ENCODE results near the gene DLX2.

The DLX2 gene

DNA sequence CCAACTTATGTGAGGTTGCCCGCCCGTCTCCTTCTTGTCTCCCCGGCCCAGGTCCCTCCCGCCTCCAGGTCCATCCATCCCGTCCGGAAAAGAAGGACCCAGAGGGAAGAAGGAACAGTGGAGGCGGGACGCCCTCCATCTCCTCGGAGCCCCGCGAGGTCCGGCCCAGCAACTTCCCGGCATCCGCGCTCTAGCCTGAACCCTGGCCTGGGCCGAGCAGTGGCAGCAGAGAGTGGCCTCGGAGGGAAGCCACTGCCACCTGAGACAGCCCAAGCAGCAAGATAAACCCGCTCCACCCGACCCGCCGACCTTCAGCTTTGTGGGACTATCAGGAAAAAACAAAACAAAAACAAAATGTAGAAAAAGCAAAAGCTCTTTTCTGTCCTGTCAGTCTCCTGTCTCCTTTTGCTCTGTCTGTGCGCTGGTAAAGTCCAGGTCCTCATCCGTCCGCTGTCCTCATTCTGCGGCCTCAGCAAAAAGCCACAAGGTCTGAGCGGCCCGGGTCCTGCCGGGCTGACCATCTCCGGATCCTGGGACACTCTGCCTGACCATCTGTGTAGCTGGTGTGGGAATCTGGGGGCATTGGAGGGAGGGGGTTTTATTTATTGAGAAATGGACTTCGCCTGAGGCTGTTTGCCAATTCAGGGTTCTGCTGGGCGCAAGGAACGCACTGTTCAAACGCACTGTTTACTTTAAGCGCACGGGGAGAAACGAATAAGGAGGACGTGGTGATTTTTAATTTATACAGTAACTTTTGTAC lies 14.3 kb downstream of the DLX2 start:
- no peak overlapping the region for H3K4me3 ChIP-seq (replicated peaks in 1 of 2; ENCODE audit: low read depth in 2 of 2, low read length in 2 of 2)
- TF ChIP-seq, protein P1, sequence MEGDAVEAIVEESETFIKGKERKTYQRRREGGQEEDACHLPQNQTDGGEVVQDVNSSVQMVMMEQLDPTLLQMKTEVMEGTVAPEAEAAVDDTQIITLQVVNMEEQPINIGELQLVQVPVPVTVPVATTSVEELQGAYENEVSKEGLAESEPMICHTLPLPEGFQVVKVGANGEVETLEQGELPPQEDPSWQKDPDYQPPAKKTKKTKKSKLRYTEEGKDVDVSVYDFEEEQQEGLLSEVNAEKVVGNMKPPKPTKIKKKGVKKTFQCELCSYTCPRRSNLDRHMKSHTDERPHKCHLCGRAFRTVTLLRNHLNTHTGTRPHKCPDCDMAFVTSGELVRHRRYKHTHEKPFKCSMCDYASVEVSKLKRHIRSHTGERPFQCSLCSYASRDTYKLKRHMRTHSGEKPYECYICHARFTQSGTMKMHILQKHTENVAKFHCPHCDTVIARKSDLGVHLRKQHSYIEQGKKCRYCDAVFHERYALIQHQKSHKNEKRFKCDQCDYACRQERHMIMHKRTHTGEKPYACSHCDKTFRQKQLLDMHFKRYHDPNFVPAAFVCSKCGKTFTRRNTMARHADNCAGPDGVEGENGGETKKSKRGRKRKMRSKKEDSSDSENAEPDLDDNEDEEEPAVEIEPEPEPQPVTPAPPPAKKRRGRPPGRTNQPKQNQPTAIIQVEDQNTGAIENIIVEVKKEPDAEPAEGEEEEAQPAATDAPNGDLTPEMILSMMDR (IDR thresholded peaks at IDR 0.05; ENCODE audit: low read depth, low read length), result no peak
- no peak for DNase-seq (ENCODE audit: low read depth in 2 of 2)

DNA sequence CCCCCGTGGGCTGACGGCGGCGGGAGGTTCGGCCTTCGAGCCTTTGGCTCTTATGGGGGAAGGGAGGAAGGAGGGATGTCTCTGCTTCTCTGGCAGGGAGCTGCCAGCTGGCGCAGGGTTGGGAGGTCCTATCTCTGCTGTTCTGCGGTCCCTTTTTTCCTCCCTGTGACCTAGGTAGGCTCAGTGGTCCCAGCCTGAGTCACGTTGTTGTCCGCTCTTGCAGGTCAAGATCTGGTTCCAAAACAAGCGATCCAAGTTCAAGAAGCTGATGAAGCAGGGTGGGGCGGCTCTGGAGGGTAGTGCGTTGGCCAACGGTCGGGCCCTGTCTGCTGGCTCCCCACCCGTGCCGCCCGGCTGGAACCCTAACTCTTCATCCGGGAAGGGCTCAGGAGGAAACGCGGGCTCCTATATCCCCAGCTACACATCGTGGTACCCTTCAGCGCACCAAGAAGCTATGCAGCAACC lies 14.9 kb downstream of the DLX2 start:
- no peak overlapping the region for H3K4me3 ChIP-seq (replicated peaks in 1 of 2; ENCODE audit: low read depth in 2 of 2, low read length in 2 of 2)
- no peak for DNase-seq (ENCODE audit: low read depth in 2 of 2)
- TF ChIP-seq, protein P1 (IDR thresholded peaks at IDR 0.05; ENCODE audit: low read depth, low read length), result no peak

DNA sequence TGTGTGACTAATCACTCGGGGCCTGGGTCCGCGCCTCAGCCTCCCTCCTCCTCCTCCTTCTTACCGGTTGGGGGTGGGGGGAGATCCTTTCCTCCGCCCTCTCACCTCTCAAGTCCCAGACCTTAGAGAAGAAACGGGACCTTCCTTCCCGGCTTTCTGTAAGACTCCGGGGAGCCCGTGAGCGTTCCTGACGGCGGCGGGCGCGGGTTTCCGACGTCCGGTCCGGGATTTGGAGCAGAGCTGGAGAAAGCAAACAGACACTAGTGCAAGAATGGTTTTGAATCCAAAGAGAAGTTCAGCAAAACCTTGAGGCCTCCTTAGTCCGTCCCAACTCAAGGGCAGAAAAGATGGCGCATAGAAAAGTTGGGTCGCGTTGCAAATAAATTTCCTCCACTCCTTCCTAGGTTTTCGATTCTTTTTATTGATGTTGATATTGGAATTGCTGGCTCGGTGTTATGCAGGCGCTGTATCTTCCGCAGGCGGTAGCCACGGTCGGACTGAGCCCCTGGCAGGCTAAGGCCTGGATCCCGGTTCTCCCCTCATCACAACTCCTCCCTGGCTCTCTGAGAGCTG lies 15.4 kb downstream of the DLX2 start:
- H3K4me3 ChIP-seq (replicated peaks in 1 of 2; ENCODE audit: low read depth in 2 of 2, low read length in 2 of 2), result no peak overlapping the region
- TF ChIP-seq, protein P1 (IDR thresholded peaks at IDR 0.05; ENCODE audit: low read depth, low read length), result no peak
- DNase-seq (ENCODE audit: low read depth in 2 of 2), result no peak

DNA sequence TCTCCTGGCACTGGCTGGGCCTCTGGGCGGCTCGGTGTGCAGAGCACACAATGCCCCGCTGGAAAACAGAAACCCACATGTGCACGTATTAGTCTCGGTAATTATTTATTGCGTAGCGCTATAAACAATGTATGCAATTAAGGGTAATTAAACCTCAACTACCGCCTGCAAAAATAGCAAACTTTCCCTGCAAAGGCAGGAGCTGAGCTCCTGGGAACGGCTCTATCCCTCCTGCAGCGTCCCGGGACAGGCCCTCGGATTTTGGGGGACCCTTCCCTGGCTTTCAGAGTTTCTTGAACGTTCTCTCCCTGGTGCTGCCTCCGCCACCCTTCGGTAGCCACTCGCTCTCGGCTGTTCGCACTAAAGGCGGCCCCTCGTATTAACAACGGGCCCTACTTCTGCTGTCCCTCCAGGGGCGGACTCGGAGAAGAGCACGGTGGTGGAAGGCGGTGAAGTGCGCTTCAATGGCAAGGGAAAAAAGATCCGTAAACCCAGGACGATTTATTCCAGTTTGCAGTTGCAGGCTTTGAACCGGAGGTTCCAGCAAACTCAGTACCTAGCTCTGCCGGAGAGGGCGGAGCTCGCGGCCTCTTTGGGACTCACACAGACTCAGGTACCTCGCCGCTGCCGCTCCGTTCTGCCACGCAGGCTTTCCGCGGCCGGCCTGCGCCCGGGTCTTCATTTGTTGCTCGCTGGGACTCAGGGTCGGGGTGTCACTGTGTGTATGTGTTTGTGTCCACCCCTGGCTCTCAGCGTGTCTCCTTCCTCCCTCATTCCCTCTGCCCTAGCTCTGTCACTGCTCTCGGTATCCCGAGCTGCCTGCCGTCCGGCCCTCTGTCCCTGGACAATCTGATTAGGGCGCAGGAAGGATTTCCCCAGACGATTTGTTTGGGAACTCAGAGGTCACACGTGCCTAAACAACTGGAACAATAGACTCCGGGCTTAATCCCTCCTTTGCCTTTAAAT lies 16.2 kb downstream of the DLX2 start:
- TF ChIP-seq, protein P1 (IDR thresholded peaks at IDR 0.05; ENCODE audit: low read depth, low read length), result no peak
- DNase-seq (ENCODE audit: low read depth in 2 of 2), result no peak
- H3K4me3 ChIP-seq (replicated peaks in 1 of 2; ENCODE audit: low read depth in 2 of 2, low read length in 2 of 2), result peak overlapping the region in 1 of 2 donors; percentile 62

DNA sequence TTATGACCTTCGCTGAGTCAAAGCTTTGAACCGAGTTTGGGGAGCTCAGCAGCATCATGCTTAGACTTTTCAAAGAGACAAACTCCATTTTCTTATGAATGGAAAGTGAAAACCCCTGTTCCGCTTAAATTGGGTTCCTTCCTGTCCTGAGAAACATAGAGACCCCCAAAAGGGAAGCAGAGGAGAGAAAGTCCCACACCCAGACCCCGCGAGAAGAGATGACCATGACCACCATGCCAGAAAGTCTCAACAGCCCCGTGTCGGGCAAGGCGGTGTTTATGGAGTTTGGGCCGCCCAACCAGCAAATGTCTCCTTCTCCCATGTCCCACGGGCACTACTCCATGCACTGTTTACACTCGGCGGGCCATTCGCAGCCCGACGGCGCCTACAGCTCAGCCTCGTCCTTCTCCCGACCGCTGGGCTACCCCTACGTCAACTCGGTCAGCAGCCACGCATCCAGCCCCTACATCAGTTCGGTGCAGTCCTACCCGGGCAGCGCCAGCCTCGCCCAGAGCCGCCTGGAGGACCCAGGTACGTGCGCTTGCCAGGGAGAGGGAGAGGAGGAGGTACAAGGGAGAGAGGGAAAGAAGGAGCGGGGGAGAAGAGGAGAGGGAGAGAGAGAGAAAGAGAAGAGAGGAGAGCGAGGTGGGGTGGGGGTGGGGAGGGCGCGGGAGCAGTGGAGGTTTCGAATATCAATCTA lies 17.1 kb downstream of the DLX2 start, which contains the start of gene DLX1:
TSS of gene DLX1 (plus strand) at position 48 of the 700 bp plus-strand sequence. CDS start at position 219, 171 bp downstream.
- peak within 1 kb of the TSS; percentile 46 to 62 for H3K4me3 ChIP-seq (replicated peaks in 1 of 2; ENCODE audit: low read depth in 2 of 2, low read length in 2 of 2)
- no peak for DNase-seq (ENCODE audit: low read depth in 2 of 2)
- TF ChIP-seq, protein P1 (IDR thresholded peaks at IDR 0.05; ENCODE audit: low read depth, low read length), result no peak
